ENCODE results near the gene GADD45G.

The GADD45G gene

DNA sequence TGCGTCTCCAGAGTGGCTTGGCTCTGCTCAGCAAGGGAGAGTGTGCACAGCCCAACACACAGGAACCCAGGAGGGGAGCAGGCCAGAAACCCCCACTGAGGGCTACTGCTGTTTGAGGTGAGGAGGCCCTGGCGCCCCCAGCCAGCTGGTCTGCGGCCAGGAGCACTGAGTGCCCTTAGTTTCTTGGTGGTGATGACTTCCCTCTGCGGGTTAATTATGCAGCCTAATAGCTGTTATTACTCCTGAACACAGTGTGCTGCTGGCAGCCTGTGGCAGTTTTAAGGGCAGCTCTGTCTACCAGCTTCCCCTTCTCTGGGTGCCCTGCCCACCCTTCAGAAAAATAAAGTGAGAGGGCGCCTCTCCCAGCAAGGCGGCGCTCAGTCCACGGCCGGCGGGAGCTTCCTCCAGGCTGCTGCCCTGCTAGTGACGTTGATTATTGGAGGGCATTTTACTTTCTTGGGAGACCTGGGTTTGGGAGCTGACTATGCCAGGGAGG, 19.2 kb downstream of the GADD45G start (continued):
- TF ChIP-seq, protein P1, sequence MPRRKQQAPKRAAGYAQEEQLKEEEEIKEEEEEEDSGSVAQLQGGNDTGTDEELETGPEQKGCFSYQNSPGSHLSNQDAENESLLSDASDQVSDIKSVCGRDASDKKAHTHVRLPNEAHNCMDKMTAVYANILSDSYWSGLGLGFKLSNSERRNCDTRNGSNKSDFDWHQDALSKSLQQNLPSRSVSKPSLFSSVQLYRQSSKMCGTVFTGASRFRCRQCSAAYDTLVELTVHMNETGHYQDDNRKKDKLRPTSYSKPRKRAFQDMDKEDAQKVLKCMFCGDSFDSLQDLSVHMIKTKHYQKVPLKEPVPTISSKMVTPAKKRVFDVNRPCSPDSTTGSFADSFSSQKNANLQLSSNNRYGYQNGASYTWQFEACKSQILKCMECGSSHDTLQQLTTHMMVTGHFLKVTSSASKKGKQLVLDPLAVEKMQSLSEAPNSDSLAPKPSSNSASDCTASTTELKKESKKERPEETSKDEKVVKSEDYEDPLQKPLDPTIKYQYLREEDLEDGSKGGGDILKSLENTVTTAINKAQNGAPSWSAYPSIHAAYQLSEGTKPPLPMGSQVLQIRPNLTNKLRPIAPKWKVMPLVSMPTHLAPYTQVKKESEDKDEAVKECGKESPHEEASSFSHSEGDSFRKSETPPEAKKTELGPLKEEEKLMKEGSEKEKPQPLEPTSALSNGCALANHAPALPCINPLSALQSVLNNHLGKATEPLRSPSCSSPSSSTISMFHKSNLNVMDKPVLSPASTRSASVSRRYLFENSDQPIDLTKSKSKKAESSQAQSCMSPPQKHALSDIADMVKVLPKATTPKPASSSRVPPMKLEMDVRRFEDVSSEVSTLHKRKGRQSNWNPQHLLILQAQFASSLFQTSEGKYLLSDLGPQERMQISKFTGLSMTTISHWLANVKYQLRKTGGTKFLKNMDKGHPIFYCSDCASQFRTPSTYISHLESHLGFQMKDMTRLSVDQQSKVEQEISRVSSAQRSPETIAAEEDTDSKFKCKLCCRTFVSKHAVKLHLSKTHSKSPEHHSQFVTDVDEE (CRISPR knock-in tag; IDR thresholded peaks at IDR 0.05): no peak
- TF ChIP-seq ZC3H10 (CRISPR knock-in tag; IDR thresholded peaks at IDR 0.05) (no peak), GLIS3 (CRISPR knock-in tag; IDR thresholded peaks at IDR 0.05) (no peak), ZNF565 (CRISPR knock-in tag; conservative IDR thresholded peaks at IDR 0.05; ENCODE audit: low read depth) (no peak), BACH2 (CRISPR knock-in tag; IDR thresholded peaks at IDR 0.05; ENCODE audit: borderline replicate concordance) (no peak), ISL1 (CRISPR knock-in tag; IDR thresholded peaks at IDR 0.05) (no peak)

DNA sequence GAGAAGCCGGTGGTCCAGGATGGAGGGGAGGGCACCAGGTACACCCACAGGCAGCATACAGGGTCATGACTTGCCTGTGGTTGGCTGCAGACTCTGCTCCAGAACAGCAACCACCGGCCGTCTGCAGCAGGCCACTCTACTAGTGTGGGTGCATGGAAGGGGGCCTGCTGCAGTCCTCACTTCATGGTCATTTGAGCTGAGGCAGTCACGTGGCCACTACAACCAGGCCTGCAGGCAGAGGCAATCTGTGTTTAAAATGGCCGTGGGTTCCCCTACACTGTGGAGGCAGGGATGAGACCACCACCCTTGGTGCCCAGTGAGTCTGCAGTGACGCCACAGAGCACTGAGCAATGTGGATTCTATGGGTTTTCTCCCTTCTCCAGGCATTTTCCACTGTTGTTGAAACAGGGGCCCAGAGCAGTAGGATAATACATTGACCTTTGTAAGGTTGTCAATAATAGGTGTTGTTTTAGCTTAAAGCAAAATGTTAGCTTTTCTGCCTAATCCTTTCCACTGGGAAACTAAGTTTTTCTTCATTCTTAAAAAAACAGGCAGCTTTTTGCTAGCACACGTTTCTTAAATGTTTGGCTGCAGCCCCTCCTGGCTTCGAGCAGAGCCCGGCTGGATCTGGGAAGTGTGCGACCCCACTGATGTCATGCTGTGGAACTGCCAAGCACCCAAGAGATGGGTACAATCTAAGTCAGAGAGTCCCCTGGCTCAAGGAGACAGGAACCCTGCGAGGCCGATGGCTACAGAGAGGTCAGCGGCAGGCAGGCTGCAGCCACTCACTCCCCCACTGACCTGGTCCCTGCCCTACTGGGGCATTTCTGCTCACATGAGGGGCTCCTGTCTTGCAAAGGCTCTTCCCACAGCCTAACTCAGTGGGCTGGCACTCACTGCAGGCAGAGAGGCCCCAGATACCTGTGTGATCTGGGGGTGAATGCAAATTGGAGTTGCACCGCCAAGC, 21.2 kb downstream of the GADD45G start:
- ATAC-seq: no peak
- TF ChIP-seq, protein P2, sequence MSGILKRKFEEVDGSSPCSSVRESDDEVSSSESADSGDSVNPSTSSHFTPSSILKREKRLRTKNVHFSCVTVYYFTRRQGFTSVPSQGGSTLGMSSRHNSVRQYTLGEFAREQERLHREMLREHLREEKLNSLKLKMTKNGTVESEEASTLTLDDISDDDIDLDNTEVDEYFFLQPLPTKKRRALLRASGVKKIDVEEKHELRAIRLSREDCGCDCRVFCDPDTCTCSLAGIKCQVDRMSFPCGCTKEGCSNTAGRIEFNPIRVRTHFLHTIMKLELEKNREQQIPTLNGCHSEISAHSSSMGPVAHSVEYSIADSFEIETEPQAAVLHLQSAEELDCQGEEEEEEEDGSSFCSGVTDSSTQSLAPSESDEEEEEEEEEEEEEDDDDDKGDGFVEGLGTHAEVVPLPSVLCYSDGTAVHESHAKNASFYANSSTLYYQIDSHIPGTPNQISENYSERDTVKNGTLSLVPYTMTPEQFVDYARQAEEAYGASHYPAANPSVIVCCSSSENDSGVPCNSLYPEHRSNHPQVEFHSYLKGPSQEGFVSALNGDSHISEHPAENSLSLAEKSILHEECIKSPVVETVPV (CRISPR knock-in tag; IDR thresholded peaks at IDR 0.05): no peak
- TF ChIP-seq RARB (CRISPR knock-in tag; IDR thresholded peaks at IDR 0.05) (no peak), ESRRG (CRISPR knock-in tag; IDR thresholded peaks at IDR 0.05) (no peak), GLIS3 (CRISPR knock-in tag; IDR thresholded peaks at IDR 0.05) (no peak)

DNA sequence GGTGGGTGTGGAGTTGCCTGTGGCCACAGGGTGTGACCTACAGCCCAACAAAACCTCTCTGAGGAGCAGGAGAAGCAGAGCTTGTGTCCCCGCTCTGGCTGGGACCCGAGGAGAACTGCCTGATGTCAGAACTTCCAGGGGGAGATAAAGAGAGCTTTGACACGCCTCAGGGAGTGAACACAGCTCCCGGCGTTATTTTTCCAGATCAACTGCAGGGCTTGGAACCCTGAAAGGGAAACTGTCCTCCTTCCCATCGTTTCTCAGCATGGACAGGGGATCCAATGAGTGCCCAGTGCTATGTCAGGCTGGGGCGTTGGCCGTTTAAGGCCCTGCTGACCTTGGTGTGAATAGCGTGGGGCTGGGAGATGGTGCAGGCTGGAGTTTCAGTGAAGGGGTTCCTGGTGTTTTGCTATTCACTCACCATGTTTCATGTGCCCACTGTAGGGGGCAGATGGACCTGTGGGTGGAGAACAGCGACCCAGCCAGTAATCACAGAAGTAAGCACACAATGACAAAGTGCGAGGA, 22.0 kb downstream of the GADD45G start:
- ATAC-seq: no peak
- no peak for TF ChIP-seq ZC3H10 (CRISPR knock-in tag; IDR thresholded peaks at IDR 0.05)
- no peak for TF ChIP-seq OSR1 (CRISPR knock-in tag; IDR thresholded peaks at IDR 0.05)
- no peak for TF ChIP-seq SNAI2 (CRISPR knock-in tag; IDR thresholded peaks at IDR 0.05)
- TF ChIP-seq, protein P3, sequence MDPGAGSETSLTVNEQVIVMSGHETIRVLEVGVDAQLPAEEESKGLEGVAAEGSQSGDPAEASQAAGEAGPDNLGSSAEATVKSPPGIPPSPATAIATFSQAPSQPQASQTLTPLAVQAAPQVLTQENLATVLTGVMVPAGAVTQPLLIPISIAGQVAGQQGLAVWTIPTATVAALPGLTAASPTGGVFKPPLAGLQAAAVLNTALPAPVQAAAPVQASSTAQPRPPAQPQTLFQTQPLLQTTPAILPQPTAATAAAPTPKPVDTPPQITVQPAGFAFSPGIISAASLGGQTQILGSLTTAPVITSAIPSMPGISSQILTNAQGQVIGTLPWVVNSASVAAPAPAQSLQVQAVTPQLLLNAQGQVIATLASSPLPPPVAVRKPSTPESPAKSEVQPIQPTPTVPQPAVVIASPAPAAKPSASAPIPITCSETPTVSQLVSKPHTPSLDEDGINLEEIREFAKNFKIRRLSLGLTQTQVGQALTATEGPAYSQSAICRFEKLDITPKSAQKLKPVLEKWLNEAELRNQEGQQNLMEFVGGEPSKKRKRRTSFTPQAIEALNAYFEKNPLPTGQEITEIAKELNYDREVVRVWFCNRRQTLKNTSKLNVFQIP (CRISPR knock-in tag; IDR thresholded peaks at IDR 0.05; ENCODE audit: borderline replicate concordance, low read depth): no peak
- TF ChIP-seq ZNF70 (CRISPR knock-in tag; IDR thresholded peaks at IDR 0.05): no peak
- no peak for TF ChIP-seq ARNTL (CRISPR knock-in tag; IDR thresholded peaks at IDR 0.05; ENCODE audit: borderline replicate concordance, low read depth)
- TF ChIP-seq TCF4 (CRISPR knock-in tag; IDR thresholded peaks at IDR 0.05; ENCODE audit: borderline replicate concordance): no peak
- TF ChIP-seq, protein P1 (CRISPR knock-in tag; IDR thresholded peaks at IDR 0.05): no peak
- TF ChIP-seq ZNF8 (CRISPR knock-in tag; IDR thresholded peaks at IDR 0.05): no peak
- no peak for TF ChIP-seq BACH2 (CRISPR knock-in tag; IDR thresholded peaks at IDR 0.05; ENCODE audit: borderline replicate concordance)
- TF ChIP-seq, protein P4, sequence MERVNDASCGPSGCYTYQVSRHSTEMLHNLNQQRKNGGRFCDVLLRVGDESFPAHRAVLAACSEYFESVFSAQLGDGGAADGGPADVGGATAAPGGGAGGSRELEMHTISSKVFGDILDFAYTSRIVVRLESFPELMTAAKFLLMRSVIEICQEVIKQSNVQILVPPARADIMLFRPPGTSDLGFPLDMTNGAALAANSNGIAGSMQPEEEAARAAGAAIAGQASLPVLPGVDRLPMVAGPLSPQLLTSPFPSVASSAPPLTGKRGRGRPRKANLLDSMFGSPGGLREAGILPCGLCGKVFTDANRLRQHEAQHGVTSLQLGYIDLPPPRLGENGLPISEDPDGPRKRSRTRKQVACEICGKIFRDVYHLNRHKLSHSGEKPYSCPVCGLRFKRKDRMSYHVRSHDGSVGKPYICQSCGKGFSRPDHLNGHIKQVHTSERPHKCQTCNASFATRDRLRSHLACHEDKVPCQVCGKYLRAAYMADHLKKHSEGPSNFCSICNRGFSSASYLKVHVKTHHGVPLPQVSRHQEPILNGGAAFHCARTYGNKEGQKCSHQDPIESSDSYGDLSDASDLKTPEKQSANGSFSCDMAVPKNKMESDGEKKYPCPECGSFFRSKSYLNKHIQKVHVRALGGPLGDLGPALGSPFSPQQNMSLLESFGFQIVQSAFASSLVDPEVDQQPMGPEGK (CRISPR knock-in tag; IDR thresholded peaks at IDR 0.05; ENCODE audit: borderline replicate concordance): no peak

All from SK-N-SH treated with all-trans-retinoic acid at 6 μM for 48 hours (cell line).